Daoy (cell line): ENCODE measurements around the gene F10. TPM values are rescaled to one million over a fixed set of nuclear protein-coding genes. Genes with fewer than 3 reads are reported as not detected.
"Not testable (repeated sequence)": the region's sequence is repeated elsewhere in the genome, so short reads cannot be mapped to it uniquely, and the experiment has no call there.

Experiments
- DNase-seq: peaks from one replicate; pipeline ENCODE4 v3.0.0-alpha.2; 2015; ENCODE audit warnings: low read depth
- total RNA-seq: library from RNA; depleted of rRNA; stranded (reverse); fragments of >200 nt; shearing (Covaris generic); gene quantifications from 2 replicates; pipeline ENCODE4 v1.2.3, GENCODE V29; 2014; rRNA removed

Gene F10
- not detected in 2 replicates for total RNA-seq

GRCh38 chr13:113122550-113123225, at the start of gene F10:
Gene F10, plus strand, starts transcription at chr13:113122799. Its CDS starts 57 bp downstream, at chr13:113122856.
- peak; percentile 34 for DNase-seq

GRCh38 chr13:113073942-113074341, 48.7 kb upstream of the F10 start:
- no peak for DNase-seq

- no peak for DNase-seq
These were observed 48.2 kb upstream of the F10 start for GRCh38 chr13:113074401-113074800.

- no peak for DNase-seq
These were observed 47.7 kb upstream of the F10 start for GRCh38 chr13:113074876-113075275.

- no peak for DNase-seq
These were observed 46.9 kb upstream of the F10 start for GRCh38 chr13:113075711-113076110.

- DNase-seq, result no peak
These were observed 45.8 kb upstream of the F10 start for GRCh38 chr13:113076681-113077401.

- DNase-seq, result no peak
These were observed 45.0 kb upstream of the F10 start for GRCh38 chr13:113077566-113077952.

GRCh38 chr13:113077953-113078901, 44.4 kb upstream of the F10 start:
- DNase-seq, result no peak

GRCh38 chr13:113078902-113079780, 43.5 kb upstream of the F10 start:
- DNase-seq, result no peak

GRCh38 chr13:113079781-113080080, 42.9 kb upstream of the F10 start:
- DNase-seq, result not testable (repeated sequence)

- no peak for DNase-seq
These were observed 42.2 kb upstream of the F10 start for GRCh38 chr13:113080361-113080831.

GRCh38 chr13:113080901-113081521, 41.6 kb upstream of the F10 start:
- DNase-seq, result no peak

GRCh38 chr13:113082198-113083021, 40.2 kb upstream of the F10 start:
- no peak for DNase-seq

- DNase-seq, result no peak
These were observed 39.6 kb upstream of the F10 start for GRCh38 chr13:113083022-113083373.

GRCh38 chr13:113083402-113084061, 39.1 kb upstream of the F10 start:
- peak; percentile 23 for DNase-seq

GRCh38 chr13:113084094-113084942, 38.3 kb upstream of the F10 start:
- no peak for DNase-seq

GRCh38 chr13:113084943-113085540, 37.6 kb upstream of the F10 start:
- no peak for DNase-seq
